EH (cell line): Measurements from ENCODE around the gene METTL6.

Source experiments
- DNase-seq: peaks from one replicate; pipeline ENCODE4 v3.0.0-alpha.2; 2015; ENCODE audit warnings: low read depth

Gene METTL6

DNA sequence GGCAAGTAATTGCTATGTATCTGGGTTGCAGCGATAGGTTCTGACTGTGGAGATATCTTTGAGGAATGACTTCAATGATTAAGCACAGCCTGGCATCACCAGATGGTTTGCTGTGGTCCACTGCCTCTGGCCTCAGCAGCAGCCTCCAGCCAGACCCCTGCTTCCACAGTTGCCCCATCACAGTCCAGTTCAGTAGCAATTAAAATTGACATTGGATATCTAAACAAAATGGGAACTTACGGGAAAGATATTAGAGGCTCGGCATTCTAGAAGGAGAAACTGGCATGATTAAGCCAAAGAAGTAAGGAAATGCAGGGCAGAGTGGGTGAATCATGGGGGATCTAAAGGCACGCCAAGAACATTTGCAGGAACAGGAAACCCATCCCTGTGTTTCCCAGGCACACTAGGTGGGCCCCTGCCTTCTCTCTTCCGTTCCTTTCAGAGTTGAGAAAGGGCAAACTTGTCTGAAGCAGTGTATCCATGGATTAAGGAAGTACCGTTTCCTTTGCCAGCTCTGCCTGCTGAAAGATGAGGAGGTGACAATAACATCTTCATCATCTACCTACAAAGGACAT lies 58.7 kb downstream of the METTL6 start:
- no peak for DNase-seq

GRCh38 chr3:15367059-15367458 lies 60.3 kb downstream of the METTL6 start:
- DNase-seq, result peak; percentile 48

GRCh38 chr3:15364078-15364477 lies 63.3 kb downstream of the METTL6 start:
- peak; percentile 67 for DNase-seq

GRCh38 chr3:15361494-15362214 lies 65.7 kb downstream of the METTL6 start:
- DNase-seq, result peak; percentile 87

GRCh38 chr3:15360788-15361493 lies 66.4 kb downstream of the METTL6 start:
- peak; percentile 82 for DNase-seq
